ENCODE results near the gene SERINC1. TPM values are rescaled to one million over a fixed set of nuclear protein-coding genes. Genes with fewer than 3 reads are reported as not detected.

SERINC1 gene
- total RNA-seq, 4 donors from 2014 or later, result 125 to 159 (median 134) TPM

DNA sequence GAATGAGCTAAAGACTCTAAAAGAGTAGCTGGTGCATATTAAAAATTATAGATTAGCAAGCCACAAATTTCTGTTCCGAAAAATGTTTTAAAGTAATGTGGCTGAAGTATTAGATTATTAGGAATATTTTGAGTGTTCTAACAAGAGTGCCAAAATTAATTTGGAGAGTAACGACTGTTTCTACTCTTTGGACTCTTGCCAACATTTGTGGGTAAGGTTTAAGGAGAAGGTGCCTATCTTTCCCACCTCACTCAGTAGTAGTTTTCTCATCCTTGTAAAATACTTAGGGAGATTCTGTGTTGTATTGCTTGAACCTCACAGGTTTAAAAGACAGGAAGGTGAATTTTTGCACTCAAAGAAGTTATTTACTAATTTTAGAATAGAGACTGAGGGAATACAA is 67.2 kb downstream of the SERINC1 start:
- intact Hi-C loops (cut with DNase I; ENCODE audit: low total_unique reads), result no loop called here
- 62 to 63% methylated on average over 2 of the region's 2 CpGs for WGBS, 2 donors
- no peak overlapping the region for H3K4me3 ChIP-seq (ENCODE audit: low read depth, poor library complexity, severe bottlenecking)
- TF ChIP-seq POLR2A (IDR thresholded peaks at IDR 0.05), result no peak
- TF ChIP-seq CTCF (IDR thresholded peaks at IDR 0.05), result no peak
- DNase-seq (ENCODE audit: low spot score in 2 of 2), result no peak

GRCh38 chr6:122401104-122401503 is 70.5 kb downstream of the SERINC1 start:
- no peak for TF ChIP-seq POLR2A (IDR thresholded peaks at IDR 0.05)
- TF ChIP-seq CTCF (IDR thresholded peaks at IDR 0.05), result no peak
- intact Hi-C loops (cut with DNase I; ENCODE audit: low total_unique reads), result no loop called here
- WGBS, 2 donors, result 61 to 67% methylated on average over 4 of the region's 4 CpGs
- no peak for DNase-seq (ENCODE audit: low spot score in 2 of 2)
- H3K4me3 ChIP-seq (ENCODE audit: low read depth, poor library complexity, severe bottlenecking), result no peak overlapping the region

- intact Hi-C loops (cut with DNase I; ENCODE audit: low total_unique reads), result no loop called here
- no peak for DNase-seq (ENCODE audit: low spot score in 2 of 2)
- no peak for TF ChIP-seq CTCF (IDR thresholded peaks at IDR 0.05)
- no peak for TF ChIP-seq POLR2A (IDR thresholded peaks at IDR 0.05)
- 31 to 42% methylated on average over 4 of the region's 4 CpGs for WGBS, 2 donors
- H3K4me3 ChIP-seq (ENCODE audit: low read depth, poor library complexity, severe bottlenecking), result no peak overlapping the region
Observed at GRCh38 chr6:122400462-122401089, 71.0 kb downstream of the SERINC1 start.

- intact Hi-C loops (cut with DNase I; ENCODE audit: low total_unique reads), result no loop called here
- peak in 1 of 2 donors; percentile 25 for DNase-seq (ENCODE audit: low spot score in 2 of 2)
- H3K4me3 ChIP-seq (ENCODE audit: low read depth, poor library complexity, severe bottlenecking), result peak overlapping the region; percentile 91
- TF ChIP-seq POLR2A (IDR thresholded peaks at IDR 0.05), result no peak
- TF ChIP-seq CTCF (IDR thresholded peaks at IDR 0.05), result no peak
- 0 to 1% methylated on average over 11 to 18 of the region's 20 CpGs for WGBS, 2 donors
Observed at GRCh38 chr6:122400121-122400450, 71.5 kb downstream of the SERINC1 start.

DNA sequence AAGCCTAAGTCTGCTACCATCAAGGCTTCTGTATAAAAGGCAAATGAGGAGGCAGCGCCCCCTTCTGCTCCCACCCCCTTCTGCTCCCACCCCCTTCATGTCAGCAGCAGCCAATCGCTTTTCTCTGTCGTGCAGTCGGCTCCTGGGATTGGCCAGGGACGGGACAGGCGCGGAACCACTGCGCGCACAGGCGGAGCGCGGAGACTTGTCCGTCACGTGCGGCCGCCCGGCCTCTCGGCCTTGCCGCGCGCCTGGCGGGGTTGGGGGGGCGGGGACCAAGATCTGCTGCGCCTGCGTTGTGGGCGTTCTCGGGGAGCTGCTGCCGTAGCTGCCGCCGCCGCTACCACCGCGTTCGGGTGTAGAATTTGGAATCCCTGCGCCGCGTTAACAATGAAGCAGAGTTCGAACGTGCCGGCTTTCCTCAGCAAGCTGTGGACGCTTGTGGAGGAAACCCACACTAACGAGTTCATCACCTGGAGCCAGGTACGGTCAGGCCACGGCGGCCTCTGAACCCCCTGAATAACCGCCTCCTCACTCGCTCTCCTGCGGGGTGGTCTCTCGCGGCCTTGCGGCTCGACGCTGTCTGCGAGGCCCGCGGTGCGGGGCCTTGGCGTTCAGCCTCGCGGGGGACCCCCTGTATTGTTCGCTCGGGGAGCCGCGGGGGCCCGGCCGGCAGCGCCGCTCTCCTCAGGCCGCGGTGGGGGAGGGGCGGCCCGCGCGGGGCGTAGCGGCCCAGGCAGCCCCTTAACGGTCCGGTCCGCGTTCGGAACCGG is 72.1 kb downstream of the SERINC1 start, which contains the start of gene HSF2:
HSF2 (plus strand) TSS at position 305 of the 773 bp plus-strand sequence; CDS start at position 391, 86 bp downstream.
- 0% methylated on average over 31 to 48 of the region's 82 CpGs for WGBS, 2 donors
- H3K4me3 ChIP-seq (ENCODE audit: low read depth, poor library complexity, severe bottlenecking), result peak within 1 kb of the TSS; percentile 91
- TF ChIP-seq CTCF (IDR thresholded peaks at IDR 0.05) (no peak), POLR2A (IDR thresholded peaks at IDR 0.05) (no peak)
- DNase-seq (ENCODE audit: low spot score in 2 of 2), result peak; percentile 96 to 99
- intact Hi-C loops (cut with DNase I; ENCODE audit: low total_unique reads), result no loop called here

All from lower leg skin (tissue), 4 donors.